HG03066 (cell line): ENCODE measurements around the gene ADAM19.

ENCODE experiments used
- ATAC-seq: cut with Tn5 transposase; IDR thresholded peaks from one replicate; pipeline ENCODE4 v1.9.1; 2021; ENCODE audit warnings: low read depth; ENCODE audit not compliant: unreplicated experiment

The ADAM19 gene

DNA sequence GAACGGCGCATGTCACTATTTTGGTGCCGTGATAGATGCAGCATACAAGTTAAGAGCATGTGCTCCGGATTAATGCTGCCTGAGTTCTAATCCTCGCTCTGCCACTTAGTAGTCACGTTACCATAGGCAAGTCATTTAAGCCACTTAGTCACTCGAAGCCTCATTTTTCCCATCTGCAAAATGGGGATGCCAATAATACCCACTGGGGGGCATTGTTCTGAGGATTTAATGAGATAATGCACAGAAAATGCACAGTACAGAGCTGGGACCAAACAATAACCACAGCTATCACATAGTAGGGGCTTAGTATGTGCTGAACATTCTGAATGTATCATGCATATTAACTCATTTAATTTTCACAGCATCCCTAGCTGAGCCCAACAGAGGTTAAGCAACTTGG, 106.5 kb downstream of the ADAM19 start:
- ATAC-seq: no peak

GRCh38 chr5:157468293-157468965, 107.1 kb downstream of the ADAM19 start:
- no peak for ATAC-seq

GRCh38 chr5:157464519-157465171, 110.9 kb downstream of the ADAM19 start:
- ATAC-seq: peak; percentile 78

DNA sequence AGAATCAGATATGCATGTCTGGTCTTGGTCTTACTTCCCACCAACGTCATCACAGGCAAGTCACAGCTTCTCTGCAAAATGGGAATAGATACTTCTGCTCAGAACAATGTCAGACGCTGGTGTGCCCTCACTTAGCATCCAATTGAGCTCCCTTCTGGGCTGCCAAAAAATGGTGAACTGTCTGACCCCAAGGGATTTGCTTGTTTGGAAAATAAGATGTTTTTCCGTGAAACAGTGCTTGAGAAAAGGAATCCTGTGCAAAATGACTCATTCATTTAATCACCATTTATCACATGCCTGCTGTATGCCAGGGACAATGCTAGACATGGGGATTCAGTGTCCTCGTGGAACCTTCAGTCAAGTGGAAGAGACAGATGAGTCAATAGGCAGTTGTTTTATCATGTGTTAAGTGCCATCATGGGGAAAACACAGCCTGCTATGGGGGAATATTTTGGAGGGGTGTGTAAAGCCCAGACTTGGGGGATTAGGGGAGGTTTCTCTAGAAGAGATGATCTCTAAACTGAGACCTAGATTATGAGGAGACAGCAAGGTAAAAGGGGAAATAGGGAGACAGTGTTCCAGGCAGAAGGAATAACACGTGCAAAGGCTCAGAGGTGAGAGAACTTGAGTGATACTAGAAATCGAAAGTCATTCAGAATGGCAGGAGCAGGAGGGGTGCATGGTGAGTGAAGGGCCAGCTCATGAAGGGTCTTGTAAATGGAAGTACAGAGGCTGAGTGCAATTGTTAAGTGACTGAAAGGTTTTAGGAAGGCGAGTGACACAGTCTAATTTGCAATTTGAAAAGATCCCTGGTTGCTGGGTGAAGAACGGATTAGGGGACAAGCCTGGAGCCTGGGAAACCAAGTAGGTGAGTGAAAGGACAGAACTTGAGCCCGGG, 111.7 kb downstream of the ADAM19 start:
- ATAC-seq: peak; percentile 9

- no peak for ATAC-seq
Observed at GRCh38 chr5:157463081-157463480, 112.5 kb downstream of the ADAM19 start.

- no peak for ATAC-seq
Observed at GRCh38 chr5:157460921-157461792, 114.4 kb downstream of the ADAM19 start.

DNA sequence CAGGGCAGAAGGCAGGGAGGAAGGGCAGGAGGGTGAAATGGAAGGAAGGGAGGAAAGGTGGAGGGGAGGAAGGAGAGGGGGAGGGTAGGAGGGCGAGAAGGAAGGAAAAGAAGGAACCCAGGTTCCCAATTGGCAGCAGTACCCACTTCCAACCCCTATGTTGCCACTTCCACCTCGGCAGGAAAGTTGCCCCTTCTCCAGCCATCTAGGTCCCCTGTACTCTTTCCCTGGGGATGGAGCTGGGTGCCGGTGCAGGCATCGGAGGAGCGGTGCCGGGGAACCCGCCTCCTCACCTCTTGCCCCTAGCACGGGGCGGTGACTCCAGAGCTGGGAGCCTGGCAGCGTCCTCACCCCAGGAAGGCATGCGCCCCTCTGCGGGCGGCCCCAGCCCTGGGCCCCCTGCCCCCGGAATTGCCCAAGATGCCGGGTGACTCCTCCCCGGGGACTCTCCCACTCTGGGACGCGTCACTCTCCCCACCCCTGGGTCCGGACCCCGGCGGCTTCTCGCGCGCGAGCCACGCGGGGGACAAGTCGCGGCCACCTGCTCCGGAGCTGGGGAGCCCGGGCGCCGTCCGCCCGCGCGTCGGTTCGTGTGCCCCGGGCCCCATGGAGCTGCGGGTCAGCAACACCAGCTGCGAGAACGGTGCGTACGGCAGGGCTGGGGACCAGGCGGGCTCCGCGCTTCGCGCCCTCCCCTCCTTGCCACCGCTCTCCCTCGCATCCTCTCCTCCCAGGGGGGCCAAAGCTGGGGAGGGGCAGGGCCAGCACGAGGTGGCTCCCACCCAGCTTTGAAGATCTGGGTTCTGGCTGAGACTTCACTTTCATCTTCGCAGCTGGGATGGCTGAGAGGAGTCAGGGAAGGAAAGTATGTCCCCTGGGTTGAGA, 115.6 kb downstream of the ADAM19 start, which contains the start of gene NIPAL4:
TSS of gene NIPAL4 (plus strand) at position 499 of the 885 bp plus-strand sequence. CDS start at position 607, 108 bp downstream.
- no peak for ATAC-seq

- ATAC-seq: no peak
Observed at GRCh38 chr5:157458835-157459234, 116.7 kb downstream of the ADAM19 start.

DNA sequence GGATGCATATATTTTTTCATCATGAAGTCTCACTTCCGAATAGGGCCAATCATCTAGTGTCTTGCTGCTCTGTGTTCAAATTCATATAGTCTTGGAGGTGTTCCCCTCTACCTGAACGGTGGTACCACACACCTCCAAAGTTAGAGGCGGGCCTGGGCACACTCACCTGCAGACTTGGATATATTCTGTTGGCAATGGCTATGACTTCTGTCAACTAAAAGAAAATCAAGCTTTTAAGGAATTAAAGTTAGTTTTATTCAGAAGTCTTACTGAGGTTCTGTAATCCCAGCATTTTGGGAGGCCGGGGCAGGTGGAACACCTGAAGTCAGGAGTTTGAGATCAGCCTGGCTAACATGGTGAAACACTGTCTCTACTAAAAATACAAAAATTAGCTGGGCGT, 118.2 kb downstream of the ADAM19 start:
- ATAC-seq: no peak

GRCh38 chr5:157456301-157456700, 119.3 kb downstream of the ADAM19 start:
- no peak for ATAC-seq

DNA sequence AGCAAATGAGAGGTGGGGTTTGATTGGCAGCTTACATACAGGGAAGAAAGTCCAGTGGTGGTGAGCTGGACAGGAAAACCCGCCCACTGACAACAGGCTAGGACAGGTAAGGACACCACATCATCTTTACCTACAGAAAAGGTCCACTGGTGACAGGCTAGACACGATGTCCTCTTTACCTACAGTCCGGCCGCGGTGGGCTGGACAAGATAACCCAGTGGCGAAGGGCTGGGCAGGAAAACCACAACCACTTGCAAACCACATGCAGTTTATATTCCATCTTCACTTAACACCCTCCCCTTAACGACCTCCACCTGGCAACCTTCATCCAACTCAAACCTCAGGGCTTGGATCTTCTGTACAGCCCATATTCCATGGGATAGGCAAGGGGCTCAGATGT, 120.5 kb downstream of the ADAM19 start:
- no peak for ATAC-seq

DNA sequence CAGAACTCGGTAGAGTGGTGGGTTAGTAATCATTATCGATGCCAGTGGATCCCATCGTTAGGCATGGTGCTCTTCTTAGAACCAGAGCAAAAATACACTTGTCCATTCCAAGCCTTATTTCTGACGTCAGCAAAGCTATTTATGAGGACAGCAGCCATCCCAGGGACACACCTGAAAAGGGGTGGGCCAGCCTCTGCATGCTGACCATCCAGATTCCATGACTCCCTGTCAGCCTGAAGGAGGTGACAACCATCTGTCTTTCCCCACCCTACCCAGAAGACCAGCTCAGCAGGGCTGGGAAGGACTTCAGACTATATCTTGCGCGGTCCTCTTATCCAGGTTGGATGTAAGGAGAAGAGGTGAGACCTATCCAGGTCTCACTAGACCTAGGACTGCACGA, 121.3 kb downstream of the ADAM19 start:
- ATAC-seq: no peak

GRCh38 chr5:157451806-157452205, 123.8 kb downstream of the ADAM19 start:
- no peak for ATAC-seq

DNA sequence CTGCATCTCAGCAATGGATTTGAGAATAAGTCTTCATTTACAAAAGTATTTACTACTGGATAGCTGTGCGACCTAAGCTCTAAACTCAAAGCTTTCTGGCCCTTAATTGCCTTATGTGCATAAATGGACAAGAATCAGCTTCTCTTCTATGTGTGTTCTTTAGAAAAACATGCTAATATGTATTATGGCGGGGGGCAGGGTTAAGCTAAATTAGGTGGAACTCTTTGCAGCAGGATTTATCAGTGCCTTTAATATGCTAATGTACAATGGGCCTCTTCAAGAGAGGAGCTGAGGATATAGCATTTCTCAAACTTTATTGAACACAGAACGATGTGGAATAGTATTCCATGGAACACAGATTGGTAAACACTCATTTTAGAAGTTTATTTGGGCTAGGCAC, 125.6 kb downstream of the ADAM19 start:
- no peak for ATAC-seq

DNA sequence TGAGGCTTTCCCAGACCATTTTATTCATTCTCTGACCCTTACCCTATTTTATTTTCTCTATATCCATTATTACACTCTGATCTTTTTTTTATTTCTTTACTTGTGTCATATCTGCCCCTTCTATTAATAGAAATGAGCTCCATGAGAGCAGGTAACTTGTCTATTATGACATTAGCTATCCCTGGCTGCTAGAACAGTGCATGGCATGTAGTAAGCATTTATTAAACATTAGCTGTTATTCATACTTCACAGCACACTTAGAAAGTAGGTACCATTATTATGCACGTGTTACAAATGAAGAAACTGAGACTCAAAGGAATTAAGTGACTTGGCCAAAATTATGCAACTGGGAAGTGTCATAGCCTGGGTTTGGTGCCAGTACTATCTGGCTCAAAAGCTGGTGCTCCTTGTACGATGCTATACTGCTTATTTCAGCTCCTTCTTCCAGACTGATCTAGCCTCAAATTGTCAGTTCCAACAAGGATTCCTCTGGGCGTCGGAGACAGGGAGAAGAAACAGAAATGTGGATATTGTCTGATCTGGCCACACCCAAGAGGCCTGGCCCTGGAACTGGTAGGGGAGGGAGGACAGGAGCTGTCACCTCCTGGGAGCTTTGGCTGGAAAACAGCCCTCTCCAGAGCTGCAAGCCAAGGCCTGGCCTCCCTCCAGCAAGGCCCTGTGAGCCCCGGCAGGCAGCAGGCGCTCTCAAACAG, 126.4 kb downstream of the ADAM19 start:
- no peak for ATAC-seq

DNA sequence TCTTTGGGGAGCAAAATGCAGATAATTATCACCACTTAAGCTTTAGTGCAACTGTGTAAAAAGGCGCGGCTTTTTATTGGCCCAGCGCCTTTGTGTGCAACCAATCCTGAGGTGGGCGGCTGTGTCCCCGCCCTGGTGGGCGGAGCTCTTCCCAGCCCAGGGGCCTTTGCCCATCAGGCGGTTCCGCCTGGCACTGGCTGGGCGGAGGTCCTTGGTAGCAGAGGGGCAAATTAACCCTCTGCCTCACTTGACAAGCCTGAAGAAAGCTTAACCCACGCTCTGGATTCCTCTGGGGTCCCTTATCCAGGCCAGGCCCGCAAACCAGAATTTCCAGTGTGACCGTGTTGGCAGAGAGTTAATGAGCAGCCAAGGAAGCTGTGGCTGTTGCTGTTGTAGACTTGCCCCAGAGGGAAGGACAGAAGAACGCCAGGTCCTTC, 128.4 kb downstream of the ADAM19 start:
- no peak for ATAC-seq

GRCh38 chr5:157446412-157446935, 129.1 kb downstream of the ADAM19 start:
- ATAC-seq: no peak

DNA sequence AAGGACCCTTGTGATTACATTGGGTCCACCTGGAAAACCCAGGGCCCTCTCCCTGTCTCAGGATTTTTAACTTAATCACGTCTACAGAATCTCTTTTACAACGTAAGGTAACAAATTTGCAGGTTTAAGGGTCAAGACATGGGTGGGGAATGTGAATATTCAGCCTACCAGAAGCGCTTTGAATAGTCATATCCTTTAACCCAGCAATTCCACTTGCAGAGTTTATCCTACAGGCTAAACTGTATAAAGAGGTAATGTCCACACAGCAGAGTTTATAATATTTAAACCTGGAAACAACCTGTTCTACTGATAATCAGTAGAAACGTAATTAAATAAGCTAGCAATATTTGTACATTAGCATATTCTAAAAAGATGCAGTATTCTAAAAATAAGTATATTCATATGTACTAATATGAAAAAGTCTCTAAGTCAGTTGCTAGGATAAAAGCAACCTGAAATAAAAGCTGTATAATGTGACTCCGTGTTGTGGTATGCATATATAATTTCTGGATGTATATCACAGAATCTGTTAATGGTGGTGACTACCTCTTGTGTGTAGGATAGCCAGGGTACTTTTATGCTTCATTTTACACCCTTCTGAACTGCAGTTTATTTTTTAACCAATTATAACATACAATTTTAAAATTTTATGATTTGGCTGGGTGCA, 129.7 kb downstream of the ADAM19 start:
- no peak for ATAC-seq
